Esophagus muscularis mucosa (tissue), 3 donors: ENCODE results near the gene CLBA1.

Experiments used
- EP300 ChIP-seq: sonication (generic); formaldehyde crosslinking; IDR thresholded peaks from one replicate; pipeline ENCODE4 v1.6.1; 2017; ENCODE audit warnings: antibody characterized with exemption
- TF ChIP-seq, protein P1 (sequence below), 3 experiments: fragments of 200-600 bp in 2 of 3; fragments of 450-650 bp in 1 of 3; sonication (generic) in 2 of 3; IDR thresholded peaks; one replicate each; pipeline ENCODE4 v1.5.1; 2017 to 2019; ENCODE audit warnings: antibody characterized with exemption in 3 of 3, mild to moderate bottlenecking in 2 of 3, moderate library complexity in 1 of 3

GRCh38 chr14:104966261-104966865, 19.2 kb upstream of the CLBA1 start:
- TF ChIP-seq, protein P1, sequence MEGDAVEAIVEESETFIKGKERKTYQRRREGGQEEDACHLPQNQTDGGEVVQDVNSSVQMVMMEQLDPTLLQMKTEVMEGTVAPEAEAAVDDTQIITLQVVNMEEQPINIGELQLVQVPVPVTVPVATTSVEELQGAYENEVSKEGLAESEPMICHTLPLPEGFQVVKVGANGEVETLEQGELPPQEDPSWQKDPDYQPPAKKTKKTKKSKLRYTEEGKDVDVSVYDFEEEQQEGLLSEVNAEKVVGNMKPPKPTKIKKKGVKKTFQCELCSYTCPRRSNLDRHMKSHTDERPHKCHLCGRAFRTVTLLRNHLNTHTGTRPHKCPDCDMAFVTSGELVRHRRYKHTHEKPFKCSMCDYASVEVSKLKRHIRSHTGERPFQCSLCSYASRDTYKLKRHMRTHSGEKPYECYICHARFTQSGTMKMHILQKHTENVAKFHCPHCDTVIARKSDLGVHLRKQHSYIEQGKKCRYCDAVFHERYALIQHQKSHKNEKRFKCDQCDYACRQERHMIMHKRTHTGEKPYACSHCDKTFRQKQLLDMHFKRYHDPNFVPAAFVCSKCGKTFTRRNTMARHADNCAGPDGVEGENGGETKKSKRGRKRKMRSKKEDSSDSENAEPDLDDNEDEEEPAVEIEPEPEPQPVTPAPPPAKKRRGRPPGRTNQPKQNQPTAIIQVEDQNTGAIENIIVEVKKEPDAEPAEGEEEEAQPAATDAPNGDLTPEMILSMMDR (IDR thresholded peaks at IDR 0.05): no peak
- TF ChIP-seq EP300: no peak
